Measurements from ENCODE around the gene EVPL.
"Not testable (repeated sequence)": the region's sequence is repeated elsewhere in the genome, so short reads cannot be mapped to it uniquely, and the experiment has no call there.

Gene EVPL

DNA sequence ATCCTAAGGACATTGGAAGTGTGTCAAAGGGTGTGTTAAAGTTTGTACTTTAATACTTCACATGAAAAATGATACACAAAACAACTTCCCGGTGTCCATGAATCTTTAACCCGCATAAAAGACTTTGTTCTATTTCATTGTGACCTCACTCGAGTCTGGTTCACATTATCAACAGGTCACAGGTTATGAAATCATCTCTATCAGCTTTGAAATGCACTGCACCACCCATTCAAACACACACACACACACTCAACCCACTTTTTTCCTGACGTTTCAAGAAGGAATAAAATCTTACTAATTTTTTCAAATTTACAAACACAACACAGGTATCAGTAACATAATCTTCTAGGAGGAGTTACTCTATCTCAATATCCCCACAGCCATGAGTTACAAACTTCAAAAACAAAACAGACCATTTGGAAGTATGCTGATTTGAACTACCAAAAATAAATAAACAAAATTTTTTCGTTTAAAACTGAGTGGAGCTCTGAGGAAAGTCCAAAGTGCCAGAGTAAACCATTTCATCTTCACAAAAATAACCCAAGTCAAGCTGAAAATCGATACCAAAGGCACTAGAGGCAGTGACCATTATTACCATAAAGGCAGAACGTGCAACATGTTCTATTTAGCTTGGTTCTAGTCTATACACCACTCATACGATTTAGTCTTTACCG is 50.8 kb downstream of the EVPL start:
- TF ChIP-seq, protein P1, sequence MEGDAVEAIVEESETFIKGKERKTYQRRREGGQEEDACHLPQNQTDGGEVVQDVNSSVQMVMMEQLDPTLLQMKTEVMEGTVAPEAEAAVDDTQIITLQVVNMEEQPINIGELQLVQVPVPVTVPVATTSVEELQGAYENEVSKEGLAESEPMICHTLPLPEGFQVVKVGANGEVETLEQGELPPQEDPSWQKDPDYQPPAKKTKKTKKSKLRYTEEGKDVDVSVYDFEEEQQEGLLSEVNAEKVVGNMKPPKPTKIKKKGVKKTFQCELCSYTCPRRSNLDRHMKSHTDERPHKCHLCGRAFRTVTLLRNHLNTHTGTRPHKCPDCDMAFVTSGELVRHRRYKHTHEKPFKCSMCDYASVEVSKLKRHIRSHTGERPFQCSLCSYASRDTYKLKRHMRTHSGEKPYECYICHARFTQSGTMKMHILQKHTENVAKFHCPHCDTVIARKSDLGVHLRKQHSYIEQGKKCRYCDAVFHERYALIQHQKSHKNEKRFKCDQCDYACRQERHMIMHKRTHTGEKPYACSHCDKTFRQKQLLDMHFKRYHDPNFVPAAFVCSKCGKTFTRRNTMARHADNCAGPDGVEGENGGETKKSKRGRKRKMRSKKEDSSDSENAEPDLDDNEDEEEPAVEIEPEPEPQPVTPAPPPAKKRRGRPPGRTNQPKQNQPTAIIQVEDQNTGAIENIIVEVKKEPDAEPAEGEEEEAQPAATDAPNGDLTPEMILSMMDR (IDR thresholded peaks at IDR 0.05; ENCODE audit: insufficient read depth, low read depth, low read length, missing control alignments): no peak
- no peak for DNase-seq (ENCODE audit: low read depth)
- peak overlapping the region; percentile 19 for H3K4me3 ChIP-seq (ENCODE audit: low read length)

DNA sequence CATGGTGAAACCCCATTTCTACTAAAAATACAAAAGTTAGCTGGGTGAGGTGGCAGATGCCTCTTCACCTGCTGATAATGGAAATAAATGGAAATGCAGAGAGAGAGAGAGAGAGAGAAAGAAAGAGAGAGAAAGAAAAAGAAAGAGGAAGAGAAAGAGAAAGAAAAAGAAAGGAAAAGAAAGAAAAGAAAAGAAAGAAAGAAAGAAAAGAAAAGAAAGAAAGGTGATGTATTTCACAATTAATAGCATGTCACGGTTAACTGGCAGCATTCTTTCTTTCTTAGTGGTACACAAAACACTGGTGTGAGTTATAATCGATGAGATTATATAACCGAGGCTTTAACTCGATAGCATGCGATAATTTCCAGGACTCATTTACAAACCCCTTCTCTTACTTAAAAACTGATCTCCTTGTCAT is 51.3 kb downstream of the EVPL start:
- DNase-seq (ENCODE audit: low read depth): no peak
- TF ChIP-seq, protein P1 (IDR thresholded peaks at IDR 0.05; ENCODE audit: insufficient read depth, low read depth, low read length, missing control alignments): no peak
- peak overlapping the region; percentile 19 for H3K4me3 ChIP-seq (ENCODE audit: low read length)

DNA sequence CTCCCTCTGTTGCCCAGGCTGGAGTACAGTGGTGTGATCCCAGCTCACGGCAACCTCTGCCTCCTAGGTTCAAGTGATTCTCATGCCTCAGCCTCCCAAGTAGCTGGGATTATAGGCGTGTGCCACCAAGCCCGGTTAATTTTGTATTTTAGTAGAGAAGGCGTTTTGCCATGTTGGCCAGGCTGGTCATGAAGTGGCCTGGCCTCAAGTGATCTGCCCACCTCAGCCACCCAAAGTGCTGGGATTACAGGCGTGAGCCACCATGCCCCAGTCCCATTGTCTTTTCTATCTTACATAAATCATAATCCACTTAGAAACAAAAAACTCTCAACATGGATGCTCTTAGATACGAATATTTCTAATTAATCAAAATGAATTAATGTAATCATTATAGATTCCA is 51.9 kb downstream of the EVPL start:
- not testable (repeated sequence) for H3K4me3 ChIP-seq (ENCODE audit: low read length)

DNA sequence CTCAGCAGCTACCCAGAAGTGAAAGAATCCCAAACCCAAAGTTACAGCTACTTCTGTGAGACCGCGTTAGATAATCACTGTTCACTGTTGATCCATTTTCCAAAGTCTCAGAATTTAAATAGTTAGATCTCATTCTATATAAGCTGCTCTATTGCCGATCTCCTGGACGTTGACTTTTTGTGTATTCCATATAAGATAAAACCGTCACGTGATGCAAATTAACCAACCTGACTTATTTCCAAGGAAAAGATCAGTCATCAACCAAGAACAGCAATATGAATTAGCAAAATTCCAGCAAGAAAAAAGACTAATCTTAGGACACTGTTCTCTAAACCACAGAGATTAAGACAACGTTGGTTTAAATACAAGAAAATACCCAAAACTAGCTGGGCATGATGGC is 56.5 kb downstream of the EVPL start:
- no peak for DNase-seq (ENCODE audit: low read depth)
- no peak overlapping the region for H3K4me3 ChIP-seq (ENCODE audit: low read length)
- TF ChIP-seq, protein P1 (IDR thresholded peaks at IDR 0.05; ENCODE audit: insufficient read depth, low read depth, low read length, missing control alignments): no peak

More for the DNA sequence above, 51.9 kb downstream of the EVPL start:
- DNase-seq (ENCODE audit: low read depth): not testable (repeated sequence)

DNA sequence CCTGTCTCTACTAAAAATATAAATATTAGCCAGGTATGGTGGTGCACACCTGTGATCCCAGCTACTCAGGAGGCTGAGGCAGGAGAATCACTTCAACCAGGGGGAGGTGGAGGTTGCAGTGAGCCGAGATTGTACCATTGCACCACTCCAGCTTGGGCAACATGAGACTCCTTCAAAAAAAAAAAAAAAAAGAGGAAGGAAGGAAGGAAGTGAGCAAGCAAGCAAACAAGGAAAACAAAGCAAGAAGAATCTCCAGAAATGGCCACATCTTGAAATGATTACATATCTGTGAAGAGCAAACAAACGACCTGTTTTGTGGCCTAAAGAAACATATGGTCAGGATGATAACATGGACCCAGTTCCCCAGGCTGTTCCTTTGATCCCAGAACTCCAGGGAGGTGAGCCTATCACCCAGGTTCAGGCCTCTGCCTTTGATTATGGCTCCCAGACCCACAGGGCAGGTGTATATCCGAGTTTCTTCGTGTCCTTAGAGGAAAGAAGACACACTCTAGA is 57.0 kb downstream of the EVPL start:
- TF ChIP-seq, protein P1 (IDR thresholded peaks at IDR 0.05; ENCODE audit: insufficient read depth, low read depth, low read length, missing control alignments): no peak
- H3K4me3 ChIP-seq (ENCODE audit: low read length): no peak overlapping the region
- DNase-seq (ENCODE audit: low read depth): no peak

DNA sequence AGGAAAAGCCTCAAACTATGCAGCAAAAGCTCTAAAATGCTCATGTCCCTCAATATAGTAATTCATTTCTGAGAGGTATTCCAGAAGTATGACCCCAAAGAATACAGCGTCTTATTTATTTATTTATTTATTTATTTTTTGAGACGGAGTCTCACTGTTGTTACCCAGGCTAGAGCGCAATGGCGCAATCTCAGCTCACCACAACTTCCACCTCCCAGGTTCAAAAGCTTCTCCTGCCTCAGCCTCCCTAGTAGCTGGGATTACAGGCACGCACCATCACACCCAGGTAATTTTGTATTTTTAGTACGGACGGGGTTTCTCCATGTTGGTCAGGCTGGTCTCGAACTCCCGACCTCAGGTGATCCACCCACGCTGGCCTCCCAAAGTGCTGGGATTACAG is 58.1 kb downstream of the EVPL start:
- not testable (repeated sequence) for H3K4me3 ChIP-seq (ENCODE audit: low read length); DNase-seq (ENCODE audit: low read depth)

DNA sequence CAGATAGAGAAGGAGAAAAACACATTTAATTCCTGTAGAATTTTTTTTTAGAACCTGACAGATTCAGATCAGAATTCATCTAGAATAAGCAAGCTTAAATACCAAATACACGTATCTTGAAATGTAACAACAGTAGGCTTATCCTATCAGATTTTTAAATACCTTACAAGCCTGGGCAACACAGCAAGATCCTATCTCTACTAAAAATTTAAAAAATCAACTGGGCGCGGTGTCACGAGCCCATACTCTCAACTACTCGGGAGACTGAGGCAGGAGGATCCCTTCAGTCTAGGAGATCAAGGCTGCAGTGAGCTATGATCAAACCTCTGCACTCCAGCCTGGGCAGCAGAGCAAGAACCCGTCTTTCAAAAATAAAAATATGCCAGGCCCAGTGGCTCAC is 61.6 kb downstream of the EVPL start:
- H3K4me3 ChIP-seq (ENCODE audit: low read length): no peak overlapping the region
- DNase-seq (ENCODE audit: low read depth): no peak
- TF ChIP-seq, protein P1 (IDR thresholded peaks at IDR 0.05; ENCODE audit: insufficient read depth, low read depth, low read length, missing control alignments): no peak

DNA sequence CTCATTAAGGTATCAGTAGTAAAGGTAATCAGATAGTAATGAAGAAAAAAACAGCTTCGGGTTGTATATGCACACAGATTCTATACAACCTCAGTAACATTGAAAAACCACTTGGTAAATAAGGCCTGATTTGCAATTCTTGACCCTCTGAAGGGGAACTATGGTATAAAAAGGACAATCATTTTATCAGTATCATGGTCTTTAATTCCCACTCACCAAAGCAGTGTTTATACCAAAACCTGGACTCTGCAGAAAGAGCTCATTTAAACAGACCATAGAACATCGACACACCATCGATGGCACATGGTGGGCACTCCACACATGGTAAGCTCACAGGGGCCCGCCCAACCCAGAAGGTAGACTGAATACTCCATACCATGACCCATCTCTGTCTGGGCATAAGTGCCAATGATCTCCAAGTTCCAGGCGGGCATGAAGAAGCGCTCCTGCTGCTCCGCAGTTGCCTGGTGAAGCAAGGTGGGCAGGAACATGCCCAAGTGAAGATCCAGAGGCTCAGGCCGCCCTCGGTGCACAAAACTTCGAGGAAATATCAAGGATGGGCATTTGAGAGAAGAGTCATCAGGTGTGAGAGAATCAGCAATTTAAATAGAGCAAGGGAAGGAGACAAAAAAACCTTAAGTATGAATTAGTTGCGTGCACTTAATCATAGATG is 67.1 kb downstream of the EVPL start:
- TF ChIP-seq, protein P1 (IDR thresholded peaks at IDR 0.05; ENCODE audit: insufficient read depth, low read depth, low read length, missing control alignments): no peak
- no peak for DNase-seq (ENCODE audit: low read depth)

More for the DNA sequence above, 67.1 kb downstream of the EVPL start:
- H3K4me3 ChIP-seq (ENCODE audit: low read length): no peak overlapping the region

All from epithelial cell of esophagus (primary cell).